Measurements from ENCODE around the gene TOMM7.
A peak's percentile ranks its signal among the peaks of the same experiment; 100 is the strongest.

TOMM7 gene

GRCh38 chr7:22779730-22780323 is 42.8 kb downstream of the TOMM7 start:
- DNase-seq, result peak; percentile 7

- no peak for DNase-seq
Observed at GRCh38 chr7:22776964-22777363, 45.7 kb downstream of the TOMM7 start.

GRCh38 chr7:22772885-22773284 is 49.8 kb downstream of the TOMM7 start:
- no peak for DNase-seq

GRCh38 chr7:22771872-22772228 is 50.8 kb downstream of the TOMM7 start:
- no peak for DNase-seq

GRCh38 chr7:22771194-22771871 is 51.3 kb downstream of the TOMM7 start:
- peak; percentile 58 for DNase-seq

- no peak for DNase-seq
Observed at GRCh38 chr7:22765609-22766008, 57.0 kb downstream of the TOMM7 start.

Data from fibroblast of skin of right biceps (primary cell).